IMR-90 (cell line): Measurements from ENCODE around the gene ATRNL1. TPM values are rescaled to one million over a fixed set of nuclear protein-coding genes. Genes with fewer than 3 reads are reported as not detected.

Source experiments
- ATAC-seq: fragments of 200-7000 bp; cut with Tn5 transposase; 2 replicates; pipeline ENCODE4 v1.9.1; 2020; ENCODE audit warnings: low read depth, mild to moderate bottlenecking, moderate library complexity
- BruUV-seq: library from RNA; stranded (reverse); fragments of 400-500 nt; replicated peaks from 2 replicates; lab custom pipeline; 2021; lab: Mats Ljungman, UMichigan
- CTCF ChIA-PET: fragments of 300-600 bp; formaldehyde crosslinking; extraction: SDS; loops from one replicate; lab custom pipeline; 2021; ENCODE audit warnings: antibody characterized with exemption; lab: Yijun Ruan, JAX
- POLR2A ChIA-PET: fragments of 300-600 bp; sonication (Branson Sonifier 250); formaldehyde crosslinking; loops from one replicate; lab custom pipeline; 2022; ENCODE audit warnings: antibody characterized with exemption; ENCODE audit not compliant: unreplicated experiment; lab: Charles Lee
- DNase-seq: peaks from one replicate; pipeline ENCODE4 v3.0.0; 2013
- H2AFZ ChIP-seq: replicated peaks from 2 replicates; pipeline ENCODE3; 2013; ENCODE audit warnings: low read length, mild to moderate bottlenecking; ENCODE audit not compliant: poor library complexity
- H2AK5ac ChIP-seq: 2 replicates; pipeline ENCODE4 v1.6.1; 2013; ENCODE audit warnings: low read depth, low read length, inconsistent platforms
- H2AK9ac ChIP-seq: replicated peaks from 2 replicates; pipeline ENCODE3; 2013; ENCODE audit warnings: mild to moderate bottlenecking, low read depth, low read length, moderate library complexity; ENCODE audit not compliant: poor library complexity
- H2BK120ac ChIP-seq: 2 replicates; pipeline ENCODE4 v1.6.1; 2013; ENCODE audit warnings: low read depth, low read length, inconsistent platforms
- H2BK15ac ChIP-seq: 3 replicates; pipeline ENCODE4 v1.6.1; 2013; ENCODE audit warnings: low read depth, low read length, inconsistent platforms
- H2BK20ac ChIP-seq: 2 replicates; pipeline ENCODE4 v1.6.1; 2013; ENCODE audit warnings: low read depth, mild to moderate bottlenecking, inconsistent platforms, low read length, moderate library complexity
- H2BK5ac ChIP-seq: 2 replicates; pipeline ENCODE4 v1.6.1; 2013; ENCODE audit warnings: mild to moderate bottlenecking, low read depth, low read length, inconsistent platforms; ENCODE audit not compliant: poor library complexity, severe bottlenecking
- H3K14ac ChIP-seq: replicated peaks from 2 replicates; pipeline ENCODE4 v1.6.1; 2013; ENCODE audit warnings: low read depth, low read length, inconsistent platforms
- H3K18ac ChIP-seq: 2 replicates; pipeline ENCODE4 v1.6.1; 2013; ENCODE audit warnings: low read depth, low read length, control low read depth
- H3K23ac ChIP-seq: 2 replicates; pipeline ENCODE4 v1.6.1; 2013; ENCODE audit warnings: low read depth, low read length, inconsistent platforms
- H3K27ac ChIP-seq: 2 replicates; pipeline ENCODE4 v1.5.1; 2013; ENCODE audit warnings: mild to moderate bottlenecking, control low read depth, low read length; ENCODE audit not compliant: insufficient read depth
- H3K27me3 ChIP-seq: 2 replicates; pipeline ENCODE4 v1.6.1; 2013; ENCODE audit warnings: low read length; ENCODE audit not compliant: control insufficient read depth, insufficient read depth
- H3K36me3 ChIP-seq: 2 replicates; pipeline ENCODE4 v1.6.1; 2013; ENCODE audit warnings: low read length, mixed read lengths; ENCODE audit not compliant: control insufficient read depth, insufficient read depth
- H3K4ac ChIP-seq: 2 replicates; pipeline ENCODE4 v1.6.1; 2013; ENCODE audit warnings: low read depth, low read length, inconsistent platforms
- H3K4me1 ChIP-seq: 2 replicates; pipeline ENCODE4 v1.6.1; 2013; ENCODE audit warnings: low read length, mixed read lengths; ENCODE audit not compliant: control insufficient read depth, insufficient read depth
- H3K4me2 ChIP-seq: 2 replicates; pipeline ENCODE4 v1.6.1; 2013; ENCODE audit warnings: low read depth, mild to moderate bottlenecking, control low read depth, low read length, moderate library complexity
- H3K4me3 ChIP-seq: 2 replicates; pipeline ENCODE4 v1.5.1; 2013; ENCODE audit warnings: low read depth, mild to moderate bottlenecking, control low read depth, low read length, moderate library complexity; ENCODE audit not compliant: insufficient read depth
- H3K56ac ChIP-seq: 2 replicates; pipeline ENCODE4 v1.6.1; 2013; ENCODE audit warnings: low read length, inconsistent platforms; ENCODE audit not compliant: insufficient read depth; ENCODE audit errors: extremely low read depth
- H3K79me1 ChIP-seq, 2 experiments: 2 replicates each; pipeline ENCODE4 v1.6.1; 2013; ENCODE audit warnings: low read length in 2 of 2, inconsistent platforms in 1 of 2, low read depth in 1 of 2
- H3K9ac ChIP-seq: 2 replicates; pipeline ENCODE4 v1.6.1; 2013; ENCODE audit warnings: low read depth, low read length, control low read depth
- H3K9me1 ChIP-seq: 2 replicates; pipeline ENCODE4 v1.6.1; 2013; ENCODE audit warnings: low read length, inconsistent platforms; ENCODE audit not compliant: insufficient read depth
- H3K9me3 ChIP-seq: 2 replicates; pipeline ENCODE4 v1.6.1; 2013; ENCODE audit warnings: low read length; ENCODE audit not compliant: control insufficient read depth, insufficient read depth
- H4K20me1 ChIP-seq: 2 replicates; pipeline ENCODE4 v1.6.1; 2013; ENCODE audit warnings: low read length, inconsistent platforms; ENCODE audit not compliant: insufficient read depth
- H4K5ac ChIP-seq: 2 replicates; pipeline ENCODE4 v1.6.1; 2013; ENCODE audit warnings: mild to moderate bottlenecking, low read depth, low read length, control low read depth
- H4K8ac ChIP-seq, 2 experiments: 2 replicates each; pipeline ENCODE4 v1.6.1; 2013; ENCODE audit warnings: low read depth in 2 of 2, low read length in 2 of 2, control low read depth in 1 of 2, inconsistent platforms in 1 of 2
- H4K91ac ChIP-seq: 2 replicates; pipeline ENCODE4 v1.6.1; 2013; ENCODE audit warnings: low read depth, low read length, inconsistent platforms; ENCODE audit not compliant: insufficient read depth
- USF2 ChIP-seq: fragments of 150-350 bp; IDR thresholded peaks from 2 replicates; pipeline ENCODE4 v1.6.1; 2017; ENCODE audit warnings: mild to moderate bottlenecking, antibody characterized with exemption, low read length, low read depth
- WGBS, 2 experiments: methylation state at CpG; one replicate each; pipeline versions ENCODE4 v1.1.5 to v1.1.7; 2013; ENCODE audit warnings: missing lambda C conversion rate in 2 of 2; ENCODE audit not compliant: insufficient read length in 1 of 2; ENCODE audit errors: extremely low coverage in 2 of 2; 5-methylcytosine and 5-hydroxymethylcytosine counted together
- dilution Hi-C: fragments of 300-500 bp; cut with HindIII; formaldehyde crosslinking; loops from one replicate; pipeline ENCODE4 v1.14.3; 2018; ENCODE audit warnings: low sequenced_read_pairs; ENCODE audit not compliant: unreplicated experiment
- in situ Hi-C: fragments of 300-500 bp; cut with MboI; formaldehyde crosslinking; loops from 3 replicates; pipeline ENCODE4 v1.14.3; 2019; ENCODE audit warnings: low sequenced_read_pairs, inconsistent platforms, mixed read lengths
- intact Hi-C: fragments of 100-400 bp; cut with micrococcal nuclease; formaldehyde crosslinking; loops from 2 replicates; pipeline ENCODE4 v1.10.0; 2022
- polyA plus RNA-seq, 3 experiments: library from polyadenylated mRNA; depleted of rRNA; stranded (reverse); fragments of >200 nt; gene quantifications; 2 replicates each; pipeline ENCODE4 v1.2.3, GENCODE V29; 2012; ENCODE audit warnings: low replicate concordance in 1 of 3
- total RNA-seq: library from RNA; depleted of rRNA; stranded (reverse); fragments of >200 nt; gene quantifications from 2 replicates; pipeline ENCODE4 v1.2.3, GENCODE V29; 2012

ATRNL1 gene
- total and polyA plus RNA-seq, 2 of the 4 experiments (the other 2 are of a cell fraction), result 0.18 to 0.19 TPM

- H3K4me3 ChIP-seq, result no peak overlapping the region
- no peak overlapping the region for H4K8ac ChIP-seq
- WGBS, 2 experiments, result no CpG with 5 or more reads among the region's 1 CpG
- TF ChIP-seq USF2, result no peak
- no peak overlapping the region for H2BK20ac ChIP-seq
- no peak overlapping the region for H3K27ac ChIP-seq
- no peak overlapping the region for H2AK5ac ChIP-seq
- ChIA-PET CTCF (no interaction called here), POLR2A (no interaction called here)
- H3K36me3 ChIP-seq, result no peaks in the 10 kb centered on the region
- no peak overlapping the region for H3K4me2 ChIP-seq
- no peak for ATAC-seq
- H4K91ac ChIP-seq, result no peak overlapping the region
- H2AFZ ChIP-seq, result no peak overlapping the region
- H3K4ac ChIP-seq, result no peak overlapping the region
- H3K9me3 ChIP-seq, result no peaks in the 10 kb centered on the region
- H2BK5ac ChIP-seq, result no peak overlapping the region
- no peak overlapping the region for H3K23ac ChIP-seq
- no peaks in the 10 kb centered on the region for H3K9me1 ChIP-seq
- no peaks in the 10 kb centered on the region for H4K20me1 ChIP-seq
- H2AK9ac ChIP-seq, result no peak overlapping the region
- no peak overlapping the region for H4K5ac ChIP-seq
- intact Hi-C loops (no loop called here), in situ Hi-C loops (no loop called here), dilution Hi-C loops (no loop called here)
- no peak overlapping the region for H3K14ac ChIP-seq
- H3K56ac ChIP-seq, result no peak overlapping the region
- no peak overlapping the region for H2BK15ac ChIP-seq
- H3K4me1 ChIP-seq, result no peaks in the 10 kb centered on the region
- H3K27me3 ChIP-seq, result peaks cover 2% of the 10 kb centered on the region; the same call in 1 of the 2 replicates
- BruUV-seq, result no TSS peak
- H2BK120ac ChIP-seq, result no peak overlapping the region
- DNase-seq, result no peak
- H3K18ac ChIP-seq, result no peak overlapping the region
- H3K79me1 ChIP-seq, result no peaks in the 10 kb centered on the region
- H3K9ac ChIP-seq, result no peak overlapping the region
Measured at GRCh38 chr10:115073796-115074195, 19.4 kb upstream of the ATRNL1 start.
